HG03520 (cell line): ENCODE results near the gene CXCL1.
"Not testable (repeated sequence)": the region's sequence is repeated elsewhere in the genome, so short reads cannot be mapped to it uniquely, and the experiment has no call there.

Experiments
- ATAC-seq: cut with Tn5 transposase; IDR thresholded peaks from one replicate; pipeline ENCODE4 v1.9.1; 2021; ENCODE audit warnings: mild to moderate bottlenecking, moderate library complexity; ENCODE audit not compliant: unreplicated experiment

CXCL1 gene

DNA sequence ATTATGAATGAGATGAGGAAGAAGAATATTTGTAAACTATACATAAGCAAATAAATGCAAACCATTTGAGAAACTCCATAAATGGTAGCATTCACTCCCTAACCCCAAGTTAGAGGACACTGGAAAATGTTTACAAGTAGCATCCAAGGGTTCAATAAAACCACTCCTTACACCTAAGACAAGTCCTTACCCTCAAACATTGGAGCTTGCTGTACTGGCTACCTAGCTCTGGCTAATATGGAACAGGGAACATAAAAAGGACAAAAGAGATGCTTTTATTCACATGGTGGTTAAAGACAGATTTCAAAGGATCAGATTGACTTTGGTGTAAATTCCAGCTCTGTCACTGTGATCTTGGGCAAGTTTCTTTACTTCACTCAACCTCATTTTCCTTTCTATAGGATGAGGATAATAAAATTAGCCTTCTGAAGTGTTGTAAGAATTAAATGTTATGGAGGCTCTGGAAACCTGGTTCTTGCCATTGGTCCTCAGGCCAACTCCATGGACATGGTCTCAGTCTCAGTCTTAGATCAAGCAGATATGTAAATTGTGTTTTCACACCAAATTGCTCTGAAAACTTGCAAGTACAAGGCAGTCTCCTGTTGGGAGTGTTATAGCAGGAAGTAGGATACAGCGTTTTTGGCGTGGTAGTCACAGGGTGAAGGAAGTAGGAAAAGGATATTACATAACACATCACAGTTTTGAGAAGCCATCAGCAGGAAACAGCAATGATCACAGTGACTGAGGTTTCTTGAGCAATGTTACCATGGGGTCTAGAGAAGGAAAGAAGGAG lies 3.3 kb downstream of the CXCL1 start:
- ATAC-seq: no peak

DNA sequence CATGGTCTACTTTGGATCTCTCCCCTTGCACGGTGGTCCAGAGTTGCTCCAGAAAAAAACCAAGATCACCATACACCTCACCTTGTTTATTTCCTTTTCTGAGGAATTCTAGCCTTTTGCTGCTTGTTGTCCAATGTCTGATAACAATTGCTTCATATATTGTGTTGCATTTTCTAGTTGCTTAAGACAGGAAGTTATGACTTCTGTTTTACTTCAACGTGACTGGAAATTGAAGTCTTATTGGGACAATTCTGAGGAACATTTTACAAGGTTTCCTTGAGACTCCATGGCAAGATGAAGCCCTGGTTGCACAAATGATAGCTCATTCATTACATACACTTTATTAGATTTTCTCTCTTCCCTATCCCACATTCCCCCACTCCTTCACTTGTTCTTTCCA lies 5.2 kb downstream of the CXCL1 start:
- ATAC-seq: no peak

- ATAC-seq: no peak
Measured at GRCh38 chr4:73875401-73875800, 6.2 kb downstream of the CXCL1 start.

- ATAC-seq: no peak
Measured at GRCh38 chr4:73883306-73883705, 14.1 kb downstream of the CXCL1 start.

- ATAC-seq: no peak
Measured at GRCh38 chr4:73885574-73886267, 16.5 kb downstream of the CXCL1 start.

DNA sequence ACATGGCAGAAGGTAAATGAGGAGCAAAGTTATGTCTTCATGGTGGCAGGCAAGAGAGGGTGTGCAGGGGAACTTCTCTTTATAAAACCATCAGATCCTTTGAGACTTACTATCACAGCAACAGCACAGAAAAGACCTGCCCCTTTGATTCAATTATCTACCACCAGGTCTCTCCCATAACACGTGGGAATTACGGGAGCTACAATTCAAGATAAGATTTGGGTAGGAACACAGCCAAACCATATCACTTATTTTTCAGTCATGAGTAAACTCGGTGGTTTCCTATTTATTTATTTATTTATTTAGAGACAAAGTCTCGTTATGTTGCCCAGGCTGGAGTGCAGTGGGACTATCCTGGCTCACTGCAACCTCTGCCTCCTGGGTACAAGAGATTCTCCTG lies 22.1 kb downstream of the CXCL1 start:
- no peak for ATAC-seq

DNA sequence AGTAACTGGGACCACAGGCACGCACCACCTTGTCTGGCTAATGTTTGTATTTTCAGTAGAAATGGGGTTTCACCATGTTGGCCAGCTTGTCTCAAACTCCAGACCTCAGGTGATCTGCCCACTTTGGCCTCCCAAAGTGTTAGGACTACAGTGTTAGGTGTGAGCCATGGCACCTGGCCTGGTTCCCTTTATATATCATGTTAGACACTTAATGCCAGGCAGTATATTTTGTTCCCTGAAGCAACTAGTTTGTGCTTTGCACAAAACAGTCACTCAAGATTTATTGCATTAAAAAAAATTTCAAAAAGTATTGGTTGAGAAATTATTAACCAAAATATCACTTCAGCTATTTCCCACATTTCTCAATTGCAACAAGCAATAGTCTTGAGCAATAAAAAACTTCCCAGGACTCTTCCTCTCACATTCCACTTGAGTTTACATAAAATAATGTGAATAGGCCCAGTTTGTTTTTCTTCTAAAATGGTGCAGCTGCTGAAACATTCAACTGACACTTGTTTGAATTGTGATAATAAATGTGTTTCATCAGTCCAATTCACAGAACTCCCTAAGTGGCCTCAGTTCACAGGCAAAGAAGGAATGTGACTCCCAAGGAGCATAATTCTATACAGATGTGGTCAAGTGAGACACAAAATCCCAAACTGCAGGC lies 22.7 kb downstream of the CXCL1 start:
- ATAC-seq: no peak

GRCh38 chr4:73892966-73893365 lies 23.8 kb downstream of the CXCL1 start:
- no peak for ATAC-seq

DNA sequence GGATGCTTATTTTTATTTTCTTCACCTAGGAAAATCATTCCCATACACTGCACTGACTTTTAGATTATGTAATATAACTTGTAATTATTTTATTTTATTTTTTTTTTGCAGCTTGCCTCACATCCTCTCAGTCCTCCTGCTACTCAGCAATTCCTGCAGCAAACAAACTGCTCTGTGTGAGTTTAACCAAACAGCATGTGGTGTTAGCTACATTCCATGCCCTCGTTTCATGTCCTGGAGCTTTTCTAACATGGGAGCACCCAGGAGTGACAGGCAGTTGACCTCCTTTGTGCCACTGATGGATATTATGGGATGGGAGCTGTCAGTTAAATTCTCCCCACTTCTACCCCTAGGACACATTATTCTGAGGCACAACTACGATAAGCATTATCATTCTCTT lies 24.8 kb downstream of the CXCL1 start:
- ATAC-seq: no peak

DNA sequence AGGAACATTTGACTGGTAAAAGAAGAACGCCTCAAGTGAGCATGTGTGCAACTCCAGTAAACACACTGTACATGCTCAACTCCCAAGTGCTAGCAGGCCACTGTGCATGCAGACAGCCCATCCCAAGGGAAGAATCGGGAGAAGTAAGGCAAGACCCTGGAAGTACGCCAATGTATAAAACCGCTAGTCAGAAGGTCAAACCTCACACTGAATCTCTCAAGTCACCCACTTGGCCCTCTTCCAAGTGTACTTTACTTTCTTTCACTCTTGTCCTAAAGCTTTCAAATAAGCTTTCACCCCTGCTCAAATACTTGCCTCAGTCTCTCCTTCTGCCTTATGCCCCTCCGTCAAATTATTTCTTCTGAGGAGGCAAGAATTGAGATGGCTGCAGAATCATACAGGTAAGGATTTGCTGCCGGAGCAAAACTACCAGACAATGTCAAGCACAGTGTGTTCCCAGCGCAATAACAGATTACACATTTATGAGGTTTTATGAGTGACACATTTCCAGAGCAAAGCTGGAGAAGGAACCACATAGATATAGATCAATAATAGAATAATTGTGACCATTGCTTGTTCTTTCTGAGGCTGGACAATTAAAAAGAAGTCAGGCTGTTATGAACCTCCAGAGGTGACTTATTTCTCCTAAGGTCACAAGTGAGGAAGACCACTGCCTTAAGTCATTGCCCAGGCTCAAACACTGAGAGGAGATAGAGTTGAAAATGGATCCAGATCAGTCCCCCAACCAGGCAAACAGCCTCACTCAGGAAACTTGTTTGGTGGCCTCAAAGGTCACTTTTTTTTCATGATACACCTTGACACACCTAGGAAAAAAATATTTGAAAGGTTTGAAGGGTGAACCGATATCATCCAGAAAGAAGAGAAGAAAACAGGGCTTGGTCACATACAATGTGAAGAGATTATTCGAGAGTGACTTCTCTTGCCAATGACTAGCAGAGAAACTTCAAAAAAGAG lies 26.3 kb downstream of the CXCL1 start:
- no peak for ATAC-seq

DNA sequence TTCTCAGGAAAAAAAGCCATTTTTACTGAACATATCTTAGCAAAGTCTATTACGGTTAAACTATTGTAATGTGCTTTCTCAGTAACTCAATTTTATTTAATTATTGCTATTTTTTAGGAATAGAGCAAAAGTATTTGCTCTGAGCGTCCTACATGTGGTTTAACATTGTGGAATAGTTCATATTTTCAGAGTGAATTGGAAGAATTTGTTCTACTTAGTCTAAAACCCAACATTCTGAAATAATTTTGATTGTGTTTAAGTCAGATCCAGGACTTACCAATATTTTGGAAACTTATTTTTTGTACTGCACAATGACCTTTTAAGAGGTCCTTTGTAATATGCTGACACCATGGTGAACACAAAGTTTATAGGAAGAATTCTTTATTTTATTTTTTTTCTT lies 27.2 kb downstream of the CXCL1 start:
- ATAC-seq: no peak

DNA sequence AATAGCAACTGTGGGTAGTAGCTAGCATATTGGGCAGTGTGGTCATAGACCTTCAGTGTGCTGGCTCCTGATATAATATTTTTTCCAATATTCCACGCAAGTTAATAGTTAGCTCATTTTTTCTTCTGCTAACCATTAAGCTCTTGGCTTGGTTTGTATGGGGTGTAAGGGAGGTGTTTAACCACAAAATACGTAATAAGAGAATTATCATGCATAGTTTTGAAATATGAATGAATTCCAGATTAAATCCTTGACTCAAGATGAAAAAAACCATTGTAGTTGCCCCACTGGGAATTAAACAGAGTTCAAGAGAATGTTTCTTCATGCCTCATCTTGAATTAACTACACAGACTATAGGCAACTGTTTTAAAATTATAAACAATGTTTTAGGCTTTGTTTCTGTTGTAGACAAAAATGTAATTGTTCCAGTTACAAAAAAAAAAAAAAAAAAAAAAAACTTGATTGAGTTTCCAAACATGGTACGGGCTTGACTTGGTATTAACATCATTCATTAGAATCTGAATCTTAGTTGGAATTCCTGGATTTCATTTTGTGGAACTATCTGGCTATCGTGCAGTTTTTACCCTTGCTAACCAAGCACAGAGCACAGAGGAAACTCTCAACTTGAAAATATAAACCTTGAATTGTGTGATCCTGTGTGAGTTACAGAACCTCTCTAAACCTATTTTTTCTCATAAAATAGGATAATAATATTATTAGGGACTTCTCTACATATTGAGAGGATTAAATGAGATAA lies 28.4 kb downstream of the CXCL1 start:
- no peak for ATAC-seq

DNA sequence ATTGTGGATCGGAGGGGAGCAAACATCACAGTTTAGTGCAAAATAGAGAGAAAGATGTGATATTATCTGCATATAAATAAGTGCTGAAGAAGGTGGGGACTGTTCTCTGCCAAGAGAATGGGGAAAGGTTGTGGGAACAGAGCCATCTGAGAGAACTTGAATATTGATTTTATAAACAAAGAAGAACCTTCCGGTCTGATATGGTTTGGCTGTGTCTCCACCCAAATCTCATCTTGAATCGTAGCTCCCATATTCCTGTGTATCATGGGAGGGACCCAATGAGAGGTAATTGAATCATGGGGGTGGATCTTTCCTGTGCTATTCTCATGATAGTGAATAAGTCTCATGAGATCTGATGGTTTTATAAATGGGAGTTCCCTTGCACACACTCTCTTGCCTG lies 30.1 kb downstream of the CXCL1 start:
- ATAC-seq: not testable (repeated sequence)

- no peak for ATAC-seq
Measured at GRCh38 chr4:73901031-73901430, 31.8 kb downstream of the CXCL1 start.

GRCh38 chr4:73902038-73902637 lies 32.9 kb downstream of the CXCL1 start:
- no peak for ATAC-seq

DNA sequence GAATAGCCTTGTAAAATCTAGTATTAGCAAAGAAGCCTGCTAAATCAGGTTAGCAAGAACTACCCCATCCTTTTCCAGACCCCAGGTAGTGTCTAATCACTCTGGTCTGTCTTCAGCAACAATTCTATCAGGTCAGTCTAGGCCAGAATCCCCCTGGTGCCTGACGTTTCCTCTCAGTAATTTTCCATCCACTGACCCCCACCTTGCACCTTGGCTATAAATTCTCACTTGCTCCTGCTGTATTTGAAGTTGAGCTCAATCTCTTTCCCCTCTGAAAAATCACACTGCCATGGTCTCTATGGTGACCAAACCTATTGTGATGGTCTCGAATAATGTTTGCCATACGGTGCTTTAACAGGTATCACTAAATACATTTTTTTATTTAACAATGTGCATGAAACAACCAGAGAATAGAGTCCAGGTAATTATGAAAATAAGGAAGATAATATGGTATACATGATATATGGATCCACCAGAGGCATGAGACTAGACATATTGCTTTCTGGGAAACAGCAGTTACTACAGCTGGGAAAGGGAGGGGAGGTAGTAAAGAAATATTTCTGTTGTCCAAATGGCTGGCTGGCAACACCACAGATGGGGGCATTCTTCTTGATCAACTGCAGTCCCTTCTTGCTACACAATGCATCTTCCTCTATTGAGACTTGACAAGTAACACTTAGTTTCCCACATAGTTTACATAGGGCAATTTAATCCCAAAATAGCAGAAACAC lies 33.8 kb downstream of the CXCL1 start:
- no peak for ATAC-seq

DNA sequence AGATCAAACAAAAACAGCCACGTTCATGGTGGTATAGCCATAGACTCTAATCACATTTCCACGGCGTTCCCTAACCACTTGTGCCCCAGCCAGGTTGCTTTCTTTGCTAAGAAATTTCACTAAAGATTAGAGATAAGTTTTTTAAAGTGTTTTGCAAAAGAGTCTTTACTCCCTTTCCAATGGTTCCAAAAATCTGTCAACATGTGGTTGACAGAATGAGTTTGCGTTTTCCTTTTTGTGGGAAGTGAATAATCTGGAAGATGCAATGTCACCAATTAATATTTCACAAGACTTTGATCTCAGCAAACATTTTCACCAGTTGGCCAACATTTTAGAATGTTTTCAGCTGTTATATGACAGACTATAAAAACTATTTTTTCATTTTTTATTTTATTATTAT lies 35.3 kb downstream of the CXCL1 start:
- no peak for ATAC-seq

GRCh38 chr4:73908965-73909364 lies 39.8 kb downstream of the CXCL1 start:
- no peak for ATAC-seq

- ATAC-seq: no peak
Measured at GRCh38 chr4:73911746-73912145, 42.6 kb downstream of the CXCL1 start.
